Activated naive CD4-positive, alpha-beta T cell treated with Interleukin-2 at 50 U/mL for 16 hours (primary cell): ENCODE data around the gene CARD14.
"Not testable (repeated sequence)": the region's sequence is repeated elsewhere in the genome, so short reads cannot be mapped to it uniquely, and the experiment has no call there.

Source experiments
- DNase-seq: peaks from one replicate; pipeline ENCODE4 v3.0.0-alpha.2; 2020

Gene CARD14

DNA sequence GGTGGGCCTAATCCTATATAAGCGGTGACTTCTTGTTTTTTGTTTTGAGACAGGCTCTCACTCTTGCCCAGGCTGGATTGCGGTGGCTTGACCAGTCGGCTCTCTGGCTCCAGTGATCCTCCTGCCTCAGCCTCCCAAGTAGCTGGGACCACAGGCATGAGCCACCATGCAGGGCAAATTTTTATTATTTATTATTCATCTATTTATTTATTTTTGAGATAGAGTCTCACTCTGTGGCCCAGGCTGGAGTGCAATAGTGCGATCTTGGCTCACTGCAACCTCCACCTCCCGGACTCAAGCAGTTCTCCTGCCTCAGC is 86.2 kb downstream of the CARD14 start:
- no peak for DNase-seq

DNA sequence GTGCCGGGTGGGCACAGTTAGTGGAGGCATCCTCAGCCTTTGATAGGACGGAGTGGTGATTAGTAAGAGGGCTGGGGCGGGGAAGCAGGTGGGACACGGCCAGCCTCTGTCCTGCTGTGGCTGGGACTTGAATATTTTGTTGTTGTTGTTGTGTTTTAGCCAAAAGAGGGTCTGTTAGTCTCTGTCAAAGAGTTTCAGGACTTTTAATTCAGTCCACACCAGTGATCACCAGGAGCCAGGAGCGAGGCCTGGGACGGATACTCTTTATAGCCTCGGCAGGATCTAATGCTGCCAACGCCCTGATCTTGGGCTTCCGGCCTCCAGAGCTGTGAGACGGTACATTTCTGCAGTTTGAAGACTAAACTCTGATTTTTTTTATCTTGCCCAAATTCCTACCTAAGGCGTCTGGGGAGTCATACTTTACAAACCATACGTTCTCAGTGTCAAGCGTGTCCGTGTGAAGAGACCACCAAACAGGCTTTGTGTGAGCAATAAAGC is 87.9 kb downstream of the CARD14 start:
- no peak for DNase-seq

DNA sequence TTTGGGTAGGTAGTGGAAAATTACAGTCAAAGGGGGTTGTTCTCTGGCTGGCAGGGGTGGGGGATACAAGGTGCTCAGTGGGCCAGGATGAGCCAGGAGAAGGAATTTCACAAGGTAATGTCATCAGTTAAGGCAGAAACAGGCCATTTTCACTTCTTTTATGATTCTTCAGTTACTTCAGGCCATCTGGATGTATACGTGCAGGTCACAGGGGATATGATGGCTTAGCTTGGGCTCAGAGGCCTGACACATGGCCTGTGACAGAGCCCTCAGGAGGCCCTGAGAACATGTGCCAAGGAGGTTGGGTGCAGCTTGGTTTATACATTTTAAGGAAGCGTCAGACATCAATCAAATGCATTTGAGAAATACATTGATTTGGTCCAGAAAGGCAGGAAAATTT is 88.5 kb downstream of the CARD14 start:
- not testable (repeated sequence) for DNase-seq
